HEK293T (cell line): ENCODE data around the gene GRIK1.

Source experiments
- FOXA1 ChIP-seq: fragments of 450-650 bp; IDR thresholded peaks from 2 replicates; pipeline ENCODE4 v1.6.1; 2016; ENCODE audit warnings: mild to moderate bottlenecking
- FOXK2 ChIP-seq: fragments of 450-650 bp; IDR thresholded peaks from 2 replicates; pipeline ENCODE4 v1.6.1; 2016; ENCODE audit warnings: mild to moderate bottlenecking
- HDGF ChIP-seq: fragments of 450-650 bp; IDR thresholded peaks from 2 replicates; pipeline ENCODE4 v1.6.1; 2017; ENCODE audit warnings: antibody characterized with exemption, borderline replicate concordance
- L3MBTL2 ChIP-seq: fragments of 450-650 bp; conservative IDR thresholded peaks from 2 replicates; pipeline ENCODE4 v1.6.1; 2016; ENCODE audit warnings: mild to moderate bottlenecking
- LEF1 ChIP-seq: fragments of 450-650 bp; IDR thresholded peaks from 2 replicates; pipeline ENCODE4 v1.6.1; 2017; ENCODE audit warnings: mild to moderate bottlenecking, borderline replicate concordance
- SP1 ChIP-seq: fragments of 450-650 bp; IDR thresholded peaks from 2 replicates; pipeline ENCODE4 v1.6.1; 2017
- SUZ12 ChIP-seq: fragments of 450-650 bp; IDR thresholded peaks from 2 replicates; pipeline ENCODE4 v1.6.1; 2016; ENCODE audit warnings: mild to moderate bottlenecking
- TARDBP ChIP-seq: fragments of 450-650 bp; IDR thresholded peaks from 2 replicates; pipeline ENCODE4 v1.6.1; 2016
- ZNF384 ChIP-seq: fragments of 450-650 bp; IDR thresholded peaks from 2 replicates; pipeline ENCODE4 v1.6.1; 2016
- TF ChIP-seq, protein P1 (sequence below): fragments of 450-650 bp; IDR thresholded peaks from 2 replicates; pipeline ENCODE4 v1.6.1; 2016

- no peak for TF ChIP-seq FOXK2
- TF ChIP-seq TARDBP = no peak
- TF ChIP-seq FOXA1 = no peak
- no peak for TF ChIP-seq L3MBTL2
- TF ChIP-seq ZNF384 = no peak
- no peak for TF ChIP-seq HDGF
- TF ChIP-seq SP1 = no peak
- TF ChIP-seq LEF1 = no peak
- no peak for TF ChIP-seq SUZ12
- TF ChIP-seq, protein P1, sequence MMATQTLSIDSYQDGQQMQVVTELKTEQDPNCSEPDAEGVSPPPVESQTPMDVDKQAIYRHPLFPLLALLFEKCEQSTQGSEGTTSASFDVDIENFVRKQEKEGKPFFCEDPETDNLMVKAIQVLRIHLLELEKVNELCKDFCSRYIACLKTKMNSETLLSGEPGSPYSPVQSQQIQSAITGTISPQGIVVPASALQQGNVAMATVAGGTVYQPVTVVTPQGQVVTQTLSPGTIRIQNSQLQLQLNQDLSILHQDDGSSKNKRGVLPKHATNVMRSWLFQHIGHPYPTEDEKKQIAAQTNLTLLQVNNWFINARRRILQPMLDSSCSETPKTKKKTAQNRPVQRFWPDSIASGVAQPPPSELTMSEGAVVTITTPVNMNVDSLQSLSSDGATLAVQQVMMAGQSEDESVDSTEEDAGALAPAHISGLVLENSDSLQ = no peak
Measured at GRCh38 chr21:29671728-29672127, 268.1 kb downstream of the GRIK1 start.
